CD4-positive, alpha-beta T cell treated with Interferon gamma for 1 hour (primary cell): ENCODE results near the gene NTRK3.

ENCODE experiments used
- DNase-seq: peaks from one replicate; pipeline ENCODE4 v3.0.0-alpha.2; 2020

Gene NTRK3

GRCh38 chr15:87967951-87968350, 288.6 kb downstream of the NTRK3 start:
- no peak for DNase-seq

- DNase-seq: no peak
Observed at GRCh38 chr15:87965304-87965703, 291.2 kb downstream of the NTRK3 start.

GRCh38 chr15:87962428-87962827, 294.1 kb downstream of the NTRK3 start:
- DNase-seq: no peak

- no peak for DNase-seq
Observed at GRCh38 chr15:87961851-87962420, 294.6 kb downstream of the NTRK3 start.

- DNase-seq: no peak
Observed at GRCh38 chr15:87959662-87960061, 296.9 kb downstream of the NTRK3 start.

GRCh38 chr15:87959080-87959479, 297.5 kb downstream of the NTRK3 start:
- no peak for DNase-seq

- no peak for DNase-seq
Observed at GRCh38 chr15:87955284-87955909, 301.1 kb downstream of the NTRK3 start.

- DNase-seq: no peak
Observed at GRCh38 chr15:87954793-87955192, 301.7 kb downstream of the NTRK3 start.

GRCh38 chr15:87952736-87953287, 303.7 kb downstream of the NTRK3 start:
- no peak for DNase-seq

- DNase-seq: no peak
Observed at GRCh38 chr15:87949575-87950223, 306.8 kb downstream of the NTRK3 start.

GRCh38 chr15:87949151-87949574, 307.4 kb downstream of the NTRK3 start:
- DNase-seq: no peak

GRCh38 chr15:87947560-87947959, 309.0 kb downstream of the NTRK3 start:
- DNase-seq: no peak

- DNase-seq: no peak
Observed at GRCh38 chr15:87945246-87945645, 311.3 kb downstream of the NTRK3 start.

GRCh38 chr15:87944691-87945090, 311.8 kb downstream of the NTRK3 start:
- DNase-seq: no peak

GRCh38 chr15:87944050-87944449, 312.5 kb downstream of the NTRK3 start:
- no peak for DNase-seq

- no peak for DNase-seq
Observed at GRCh38 chr15:87943626-87944025, 312.9 kb downstream of the NTRK3 start.

- DNase-seq: no peak
Observed at GRCh38 chr15:87942316-87942715, 314.2 kb downstream of the NTRK3 start.

GRCh38 chr15:87941606-87942005, 314.9 kb downstream of the NTRK3 start:
- no peak for DNase-seq

GRCh38 chr15:87940768-87941167, 315.8 kb downstream of the NTRK3 start:
- DNase-seq: no peak

GRCh38 chr15:87939848-87940457, 316.6 kb downstream of the NTRK3 start:
- DNase-seq: no peak

GRCh38 chr15:87938031-87938430, 318.5 kb downstream of the NTRK3 start:
- DNase-seq: no peak

- no peak for DNase-seq
Observed at GRCh38 chr15:87935583-87935982, 321.0 kb downstream of the NTRK3 start.

GRCh38 chr15:87931584-87931983, 325.0 kb downstream of the NTRK3 start:
- DNase-seq: no peak

GRCh38 chr15:87930457-87930856, 326.1 kb downstream of the NTRK3 start:
- no peak for DNase-seq
